Uterus (tissue), 4 donors: ENCODE data around the gene PPP3CA. TPM values are rescaled to one million over a fixed set of nuclear protein-coding genes. Genes with fewer than 3 reads are reported as not detected.

Experiments used
- DNase-seq, 2 donors: peaks; one replicate each; pipeline ENCODE4 v3.0.0-alpha.2; 2019 to 2020
- H3K27ac ChIP-seq, 2 donors: fragments of 200-600 bp; sonication (generic); 1 replicate in 1 of 2; 2 replicates in 1 of 2; pipeline ENCODE4 v1.5.1; 2016 to 2018
- H3K27me3 ChIP-seq, 2 donors: fragments of 200-600 bp; sonication (generic); one replicate each; pipeline ENCODE4 v1.5.1; 2018 to 2019; ENCODE audit warnings: control low read depth in 1 of 2
- H3K36me3 ChIP-seq, 2 donors: fragments of 200-600 bp; sonication (generic); one replicate each; pipeline ENCODE4 v1.5.1; 2019; ENCODE audit warnings: control low read depth in 1 of 2
- H3K4me1 ChIP-seq, 2 donors: fragments of 200-600 bp; sonication (generic); one replicate each; pipeline ENCODE4 v1.5.1; 2018 to 2019; ENCODE audit warnings: control low read depth in 1 of 2
- H3K4me3 ChIP-seq, 2 donors: fragments of 200-600 bp; sonication (generic); 1 replicate in 1 of 2; 2 replicates in 1 of 2; pipeline ENCODE4 v1.5.1; 2018 to 2019; ENCODE audit warnings: mild to moderate bottlenecking in 1 of 2
- H3K9me3 ChIP-seq, 2 donors: fragments of 200-600 bp; sonication (generic); one replicate each; pipeline ENCODE4 v1.5.1; 2019; ENCODE audit warnings: control low read depth in 1 of 2
- CTCF ChIP-seq, 4 experiments: fragments of 200-600 bp in 2 of 4; fragments of 450-650 bp in 2 of 4; sonication (generic) in 2 of 4; IDR thresholded peaks; one replicate each; pipeline ENCODE4 v1.5.1; 2016 to 2019; ENCODE audit warnings: antibody characterized with exemption in 4 of 4, mild to moderate bottlenecking in 2 of 4, moderate library complexity in 1 of 4
- POLR2A ChIP-seq, 2 donors: fragments of 450-650 bp; IDR thresholded peaks; one replicate each; pipeline ENCODE4 v1.6.1; 2016; ENCODE audit warnings: antibody characterized with exemption in 2 of 2, mild to moderate bottlenecking in 1 of 2, moderate library complexity in 1 of 2
- intact Hi-C: fragments of 100-400 bp; cut with DNase I; formaldehyde crosslinking; loops from one replicate; pipeline ENCODE4 v1.15.1; 2023; ENCODE audit warnings: low total_unique reads
- total RNA-seq, 4 donors: library from RNA; depleted of rRNA in 3 of 4; stranded (reverse); fragments of >200 nt in 3 of 4; gene quantifications; one replicate each; pipeline versions ENCODE4 v1.1.0 to v1.2.4, GENCODE V29; 2014 to 2023
- donor health status: DM: yes; HTN: yes; CAD: no.

Gene PPP3CA
- total RNA-seq, 4 donors from 2014 or later: 32.8 to 70.0 (median 39.8) TPM

DNA sequence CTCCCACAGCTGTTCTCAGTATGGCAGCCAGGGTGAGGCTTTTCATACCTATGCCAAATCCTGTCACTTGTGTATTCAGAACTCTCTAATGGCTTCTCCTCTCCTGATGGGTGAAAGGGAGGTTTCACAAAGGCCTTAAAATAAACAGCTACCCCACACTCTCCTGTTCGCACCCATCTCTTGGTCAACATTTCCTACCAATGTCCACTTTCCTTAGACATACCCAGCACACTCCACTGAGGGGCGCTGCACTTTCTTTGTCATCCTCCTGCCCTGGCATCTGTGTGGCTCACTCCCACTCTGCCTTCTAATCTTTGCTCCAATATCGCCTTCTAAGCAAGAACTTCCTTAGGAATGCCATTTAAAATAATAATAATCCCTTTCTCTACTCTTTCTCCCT lies 313.3 kb downstream of the PPP3CA start:
- intact Hi-C loops: no loop called here
- no peaks in the 10 kb centered on the region for H3K27me3 ChIP-seq
- H3K9me3 ChIP-seq: no peaks in the 10 kb centered on the region
- DNase-seq: no peak
- no peaks in the 10 kb centered on the region for H3K36me3 ChIP-seq
- no peak overlapping the region for H3K27ac ChIP-seq
- H3K4me3 ChIP-seq: no peak overlapping the region
- no peak for TF ChIP-seq CTCF (IDR thresholded peaks at IDR 0.05)
- TF ChIP-seq POLR2A (IDR thresholded peaks at IDR 0.05): no peak
- H3K4me1 ChIP-seq: no peaks in the 10 kb centered on the region

- Histone ChIP-seq H3K27me3 (no peaks in the 10 kb centered on the region), H3K4me3 (no peak overlapping the region), H3K27ac (no peak overlapping the region), H3K4me1 (no peaks in the 10 kb centered on the region), H3K9me3 (no peaks in the 10 kb centered on the region), H3K36me3 (no peaks in the 10 kb centered on the region)
- intact Hi-C loops: no loop called here
- no peak for DNase-seq
- TF ChIP-seq CTCF (IDR thresholded peaks at IDR 0.05) (no peak), POLR2A (IDR thresholded peaks at IDR 0.05) (no peak)
Measured at GRCh38 chr4:101032541-101032940, 314.8 kb downstream of the PPP3CA start.

DNA sequence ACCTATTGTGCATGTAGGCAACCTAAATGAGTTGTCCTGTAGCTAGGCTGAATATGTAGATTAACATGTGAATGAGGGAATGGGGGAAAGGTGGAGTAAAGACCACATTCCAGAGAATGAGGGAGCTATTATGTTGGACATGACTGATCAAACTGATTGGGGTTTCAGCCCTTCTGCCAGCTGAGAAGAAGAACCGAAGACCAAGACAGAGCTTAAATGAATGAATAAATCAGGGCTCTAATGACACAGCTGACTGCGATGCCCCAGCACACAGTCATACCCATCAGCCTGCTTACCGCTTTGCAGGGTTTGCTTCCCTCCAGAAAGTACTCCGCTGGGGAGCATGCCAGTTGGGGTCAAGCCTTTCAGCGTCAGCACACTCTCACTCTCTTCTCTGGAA lies 315.4 kb downstream of the PPP3CA start:
- Histone ChIP-seq H3K9me3 (no peaks in the 10 kb centered on the region), H3K4me1 (no peaks in the 10 kb centered on the region), H3K27ac (no peak overlapping the region), H3K27me3 (no peaks in the 10 kb centered on the region), H3K36me3 (no peaks in the 10 kb centered on the region), H3K4me3 (no peak overlapping the region)
- TF ChIP-seq CTCF (IDR thresholded peaks at IDR 0.05) (no peak), POLR2A (IDR thresholded peaks at IDR 0.05) (no peak)
- DNase-seq: no peak
- intact Hi-C loops: no loop called here

DNA sequence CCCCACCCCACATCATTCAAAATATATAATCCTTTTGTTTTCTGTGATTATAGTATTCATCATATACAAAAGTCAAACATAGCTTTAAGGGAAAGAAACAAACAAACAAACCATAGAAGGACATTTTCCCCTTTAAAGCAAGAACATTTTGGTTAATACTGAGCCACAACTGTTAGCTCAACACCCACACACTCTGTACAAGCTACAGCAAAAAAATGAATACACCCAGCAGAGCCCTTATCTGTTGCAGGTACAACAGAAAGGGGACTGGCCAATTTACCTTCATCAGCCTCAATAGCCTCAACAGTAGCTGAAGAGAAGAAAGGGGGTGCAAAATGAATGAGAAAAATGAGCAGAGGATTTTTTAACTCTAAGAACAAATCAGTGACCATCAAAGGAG lies 318.4 kb downstream of the PPP3CA start:
- H3K4me3 ChIP-seq: no peak overlapping the region

GRCh38 chr4:101027721-101028120 lies 319.6 kb downstream of the PPP3CA start:
- no peaks in the 10 kb centered on the region for H3K9me3 ChIP-seq
- H3K27me3 ChIP-seq: no peaks in the 10 kb centered on the region
- no peak for DNase-seq
- intact Hi-C loops: no loop called here
- TF ChIP-seq CTCF (IDR thresholded peaks at IDR 0.05) (no peak), POLR2A (IDR thresholded peaks at IDR 0.05) (no peak)
- no peak overlapping the region for H3K27ac ChIP-seq
- no peaks in the 10 kb centered on the region for H3K4me1 ChIP-seq
- H3K36me3 ChIP-seq: no peaks in the 10 kb centered on the region
- no peak overlapping the region for H3K4me3 ChIP-seq

More for the DNA sequence above, 318.4 kb downstream of the PPP3CA start:
- no peaks in the 10 kb centered on the region for H3K4me1 ChIP-seq
- H3K27ac ChIP-seq: no peak overlapping the region
- TF ChIP-seq POLR2A (IDR thresholded peaks at IDR 0.05): no peak
- TF ChIP-seq CTCF (IDR thresholded peaks at IDR 0.05): no peak
- H3K36me3 ChIP-seq: no peaks in the 10 kb centered on the region
- no peaks in the 10 kb centered on the region for H3K27me3 ChIP-seq
- DNase-seq: no peak
- intact Hi-C loops: no loop called here
- H3K9me3 ChIP-seq: no peaks in the 10 kb centered on the region
